PC-9 (cell line): Measurements from ENCODE around the gene CCDC24. TPM values are rescaled to one million over a fixed set of nuclear protein-coding genes. Genes with fewer than 3 reads are reported as not detected.

ENCODE experiments used
- BruUV-seq: library from RNA; stranded (reverse); fragments of 400-500 nt; replicated peaks from 2 replicates; lab custom pipeline; 2021; lab: Mats Ljungman, UMichigan
- CTCF ChIA-PET: fragments of 300-600 bp; sonication (Branson Sonifier 250); formaldehyde crosslinking; loops from one replicate; lab custom pipeline; 2022; ENCODE audit warnings: antibody characterized with exemption; lab: Charles Lee
- POLR2A ChIA-PET: fragments of 300-600 bp; sonication (Branson Sonifier 250); formaldehyde crosslinking; loops from one replicate; lab custom pipeline; 2022; ENCODE audit warnings: antibody characterized with exemption; ENCODE audit not compliant: unreplicated experiment; lab: Charles Lee
- DNase-seq, 2 experiments: peaks; one replicate each; pipeline versions ENCODE4 v3.0.0 to v3.0.0-alpha.2; 2015 to 2022; ENCODE audit warnings: mixed read lengths in 1 of 2
- H2AFZ ChIP-seq: fragments of 200-600 bp; sonication (generic); 2 replicates; pipeline ENCODE4 v1.8.1; 2017; ENCODE audit warnings: antibody characterized with exemption
- H3F3A ChIP-seq: fragments of 200-600 bp; sonication (generic); 2 replicates; pipeline ENCODE4 v1.8.1; 2017; ENCODE audit warnings: antibody characterized with exemption, mild to moderate bottlenecking, low read depth; ENCODE audit not compliant: insufficient read depth
- H3K27ac ChIP-seq: fragments of 200-600 bp; sonication (generic); 2 replicates; pipeline ENCODE4 v1.6.1; 2016; ENCODE audit warnings: mixed run types
- H3K27me3 ChIP-seq: fragments of 200-600 bp; sonication (generic); 2 replicates; pipeline ENCODE4 v1.6.1; 2016; ENCODE audit warnings: low read depth, mixed run types; ENCODE audit not compliant: insufficient read depth
- H3K36me3 ChIP-seq: fragments of 200-600 bp; sonication (generic); 2 replicates; pipeline ENCODE4 v1.6.1; 2016; ENCODE audit warnings: low read depth, mixed run types
- H3K4me1 ChIP-seq: fragments of 200-600 bp; sonication (generic); replicated peaks from 2 replicates; pipeline ENCODE4 v1.6.1; 2016; ENCODE audit warnings: mixed run types; ENCODE audit not compliant: insufficient read depth
- H3K4me2 ChIP-seq: fragments of 200-600 bp; sonication (generic); 2 replicates; pipeline ENCODE4 v1.6.1; 2017; ENCODE audit warnings: mixed run types
- H3K4me3 ChIP-seq: fragments of 200-600 bp; sonication (generic); 2 replicates; pipeline ENCODE4 v1.6.1; 2016; ENCODE audit warnings: mixed run types
- H3K79me2 ChIP-seq: fragments of 200-600 bp; sonication (generic); 2 replicates; pipeline ENCODE4 v1.6.1; 2017; ENCODE audit warnings: low read depth, mixed run types
- H3K9me2 ChIP-seq: fragments of 200-600 bp; sonication (generic); 2 replicates; pipeline ENCODE4 v1.8.1; 2017; ENCODE audit warnings: mild to moderate bottlenecking; ENCODE audit not compliant: insufficient read depth
- H3K9me3 ChIP-seq: fragments of 200-600 bp; sonication (generic); 2 replicates; pipeline ENCODE4 v1.8.1; 2016; ENCODE audit warnings: low read depth; ENCODE audit not compliant: insufficient read depth
- H4K20me1 ChIP-seq: fragments of 200-600 bp; sonication (generic); 2 replicates; pipeline ENCODE4 v1.8.1; 2017; ENCODE audit not compliant: insufficient read depth
- CTCF ChIP-seq: fragments of 200-600 bp; sonication (generic); conservative IDR thresholded peaks from 2 replicates; pipeline ENCODE4 v1.6.1; 2017; ENCODE audit warnings: mixed run types, antibody characterized with exemption, mild to moderate bottlenecking, moderate library complexity
- EZH2 ChIP-seq: fragments of 200-600 bp; sonication (generic); IDR thresholded peaks from 2 replicates; pipeline ENCODE4 v1.8.0; 2017; ENCODE audit warnings: antibody characterized with exemption, low read depth
- intact Hi-C: fragments of 100-400 bp; cut with micrococcal nuclease; formaldehyde crosslinking; loops from one replicate; pipeline ENCODE4 v1.10.0; 2022; ENCODE audit not compliant: unreplicated experiment
- total RNA-seq: library from RNA; stranded (reverse); gene quantifications from 2 replicates; pipeline ENCODE4 v1.2.3, GENCODE V29; 2021

Gene CCDC24
- total RNA-seq, 1 experiment from 2014 or later = 47.9 TPM

GRCh38 chr1:43981135-43981491, 10.3 kb upstream of the CCDC24 start:
- Histone ChIP-seq H3F3A (peaks cover 37% of the 10 kb centered on the region; the same call in 1 of the 2 replicates), H3K9me3 (no peaks in the 10 kb centered on the region), H4K20me1 (peaks cover 12% of the 10 kb centered on the region; the same call in 1 of the 2 replicates), H3K27me3 (no peaks in the 10 kb centered on the region), H3K4me1 (peaks cover 39% of the 10 kb centered on the region), H3K36me3 (peaks cover 23% of the 10 kb centered on the region), H3K4me3 (no peak overlapping the region), H2AFZ (no peak overlapping the region), H3K27ac (no peak overlapping the region), H3K79me2 (peaks cover 57% of the 10 kb centered on the region), H3K4me2 (peak overlapping the region; percentile 88; the same call in 1 of the 2 replicates), H3K9me2 (no peaks in the 10 kb centered on the region)
- intact Hi-C loops = no loop called here
- CTCF ChIA-PET = no interaction called here
- DNase-seq = peak in 1 of 2 experiments; percentile 26
- POLR2A ChIA-PET = no interaction called here
- TF ChIP-seq CTCF = no peak
- no TSS peak for BruUV-seq

- peaks cover 52% of the 10 kb centered on the region for H3K79me2 ChIP-seq
- ChIA-PET CTCF (no interaction called here), POLR2A (no interaction called here)
- no peak overlapping the region for H3K4me3 ChIP-seq
- no peaks in the 10 kb centered on the region for H3K9me2 ChIP-seq
- H3K4me1 ChIP-seq = peaks cover 34% of the 10 kb centered on the region
- no peak overlapping the region for H3K27ac ChIP-seq
- no peak for DNase-seq
- TF ChIP-seq EZH2 (no peak), CTCF (no peak)
- H3K4me2 ChIP-seq = no peak overlapping the region
- H3K36me3 ChIP-seq = peaks cover 22% of the 10 kb centered on the region
- peaks cover 12% of the 10 kb centered on the region; the same call in 1 of the 2 replicates for H4K20me1 ChIP-seq
- H3K9me3 ChIP-seq = no peaks in the 10 kb centered on the region
- no peaks in the 10 kb centered on the region for H3K27me3 ChIP-seq
- intact Hi-C loops = no loop called here
- BruUV-seq = no TSS peak
- no peak overlapping the region for H2AFZ ChIP-seq
- H3F3A ChIP-seq = peaks cover 38% of the 10 kb centered on the region; the same call in 1 of the 2 replicates
Observed at GRCh38 chr1:43981636-43982035, 9.8 kb upstream of the CCDC24 start.

GRCh38 chr1:43982241-43982640, 9.2 kb upstream of the CCDC24 start:
- H3K9me2 ChIP-seq = no peaks in the 10 kb centered on the region
- no peak overlapping the region for H3K27ac ChIP-seq
- ChIA-PET CTCF (no interaction called here), POLR2A (no interaction called here)
- intact Hi-C loops = no loop called here
- no peak for DNase-seq
- H3K4me1 ChIP-seq = peaks cover 28% of the 10 kb centered on the region
- H3F3A ChIP-seq = peaks cover 39% of the 10 kb centered on the region
- H4K20me1 ChIP-seq = peaks cover 10% of the 10 kb centered on the region; the same call in 1 of the 2 replicates
- no peaks in the 10 kb centered on the region for H3K9me3 ChIP-seq
- no TSS peak for BruUV-seq
- TF ChIP-seq EZH2 (no peak), CTCF (no peak)
- H3K79me2 ChIP-seq = peaks cover 46% of the 10 kb centered on the region
- no peak overlapping the region for H3K4me3 ChIP-seq
- no peak overlapping the region for H3K4me2 ChIP-seq
- H2AFZ ChIP-seq = no peak overlapping the region
- H3K27me3 ChIP-seq = no peaks in the 10 kb centered on the region
- peaks cover 16% of the 10 kb centered on the region; the same call in 1 of the 2 replicates for H3K36me3 ChIP-seq
